HEK293 (cell line): ENCODE results near the gene CHD1L.

Experiments
- CTCF ChIA-PET: fragments of 350-600 bp; formaldehyde crosslinking; extraction: SDS; loops from one replicate; lab custom pipeline; 2021; ENCODE audit warnings: antibody characterized with exemption; lab: Yijun Ruan, JAX
- POLR2A ChIA-PET: fragments of 300-600 bp; formaldehyde crosslinking; extraction: SDS; loops from one replicate; lab custom pipeline; 2020; ENCODE audit warnings: antibody characterized with exemption, inconsistent platforms; lab: Yijun Ruan, JAX
- H3K27ac ChIP-seq: fragments of 200-500 bp; sonication (Bioruptor generic); 2 replicates; pipeline ENCODE4 v1.5.1; 2014; ENCODE audit warnings: low read depth, low read length, control low read depth, inconsistent platforms; ENCODE audit errors: extremely low read depth
- H3K36me3 ChIP-seq, 2 experiments: fragments of 200-500 bp in 1 of 2; sonication (Bioruptor generic) in 1 of 2; 1 replicate in 1 of 2; 2 replicates in 1 of 2; pipeline ENCODE4 v1.5.1; 2014 to 2017; ENCODE audit warnings: inconsistent platforms in 2 of 2, low read length in 2 of 2; ENCODE audit not compliant: control insufficient read depth in 2 of 2, insufficient read depth in 1 of 2
- H3K4me1 ChIP-seq: fragments of 200-500 bp; sonication (Bioruptor generic); 2 replicates; pipeline ENCODE4 v1.5.1; 2014; ENCODE audit warnings: mild to moderate bottlenecking, low read length, inconsistent platforms; ENCODE audit not compliant: control insufficient read depth, insufficient read depth
- H3K4me3 ChIP-seq: 2 replicates; pipeline ENCODE4 v1.5.1; 2011; ENCODE audit warnings: low read depth, mild to moderate bottlenecking, control low read depth, low read length, moderate library complexity
- H3K9me3 ChIP-seq: fragments of 200-500 bp; sonication (Bioruptor generic); 2 replicates; pipeline ENCODE4 v1.5.1; 2014; ENCODE audit warnings: low read depth, low read length, inconsistent platforms; ENCODE audit not compliant: control insufficient read depth, insufficient read depth
- BCL11A ChIP-seq: fragments of 450-650 bp; formaldehyde crosslinking; IDR thresholded peaks from 2 replicates; pipeline ENCODE4 v1.5.1; 2016; ENCODE audit warnings: low read depth, missing biosample characterization, missing genetic modification characterization
- EGR2 ChIP-seq: fragments of 450-650 bp; formaldehyde crosslinking; IDR thresholded peaks from 2 replicates; pipeline ENCODE4 v1.5.1; 2016; ENCODE audit warnings: low read depth, missing biosample characterization, missing genetic modification characterization
- GLIS1 ChIP-seq: fragments of 450-650 bp; formaldehyde crosslinking; IDR thresholded peaks from 2 replicates; pipeline ENCODE4 v1.5.1; 2016; ENCODE audit warnings: missing biosample characterization, missing genetic modification characterization
- PRDM1 ChIP-seq: fragments of 450-650 bp; formaldehyde crosslinking; IDR thresholded peaks from 2 replicates; pipeline ENCODE4; 2016; ENCODE audit warnings: missing biosample characterization, missing genetic modification characterization
- SETDB1 ChIP-seq: IDR thresholded peaks from one replicate; pipeline ENCODE4 v1.6.1; 2017; ENCODE audit warnings: mild to moderate bottlenecking, low read length, moderate library complexity, mixed read lengths; ENCODE audit not compliant: insufficient read length
- ZNF114 ChIP-seq: fragments of 450-650 bp; formaldehyde crosslinking; IDR thresholded peaks from 2 replicates; pipeline ENCODE4 v1.5.0; 2017; ENCODE audit warnings: missing biosample characterization, missing genetic modification characterization
- ZNF132 ChIP-seq: fragments of 450-650 bp; formaldehyde crosslinking; IDR thresholded peaks from 2 replicates; pipeline ENCODE4 v1.5.1; 2017; ENCODE audit warnings: missing biosample characterization, missing genetic modification characterization, borderline replicate concordance
- ZNF133 ChIP-seq: fragments of 450-650 bp; formaldehyde crosslinking; IDR thresholded peaks from 2 replicates; pipeline ENCODE4 v1.5.1; 2016; ENCODE audit warnings: missing biosample characterization, missing genetic modification characterization
- ZNF155 ChIP-seq: fragments of 450-650 bp; formaldehyde crosslinking; IDR thresholded peaks from 2 replicates; pipeline ENCODE4 v1.5.1; 2016; ENCODE audit warnings: missing biosample characterization, missing genetic modification characterization
- ZNF266 ChIP-seq: fragments of 450-650 bp; formaldehyde crosslinking; IDR thresholded peaks from 2 replicates; pipeline ENCODE4 v1.5.1; 2016; ENCODE audit warnings: missing biosample characterization, missing genetic modification characterization, low read depth
- ZNF426 ChIP-seq: fragments of 450-650 bp; formaldehyde crosslinking; IDR thresholded peaks from 2 replicates; pipeline ENCODE4 v1.5.1; 2017; ENCODE audit warnings: missing biosample characterization, missing genetic modification characterization, mild to moderate bottlenecking, inconsistent platforms, moderate library complexity
- ZNF530 ChIP-seq: fragments of 450-650 bp; formaldehyde crosslinking; IDR thresholded peaks from 2 replicates; pipeline ENCODE4 v1.5.1; 2016; ENCODE audit warnings: low read depth, missing biosample characterization, missing genetic modification characterization
- ZNF548 ChIP-seq: fragments of 450-650 bp; formaldehyde crosslinking; IDR thresholded peaks from 2 replicates; pipeline ENCODE4 v1.5.1; 2016; ENCODE audit warnings: missing biosample characterization, missing genetic modification characterization
- ZNF677 ChIP-seq: fragments of 450-650 bp; IDR thresholded peaks from 2 replicates; pipeline ENCODE4 v1.5.0; 2018; ENCODE audit warnings: missing biosample characterization, mild to moderate bottlenecking, missing genetic modification characterization, moderate library complexity
- ZNF768 ChIP-seq: fragments of 450-650 bp; formaldehyde crosslinking; IDR thresholded peaks from 2 replicates; pipeline ENCODE4 v1.5.1; 2018; ENCODE audit warnings: missing biosample characterization, mild to moderate bottlenecking, missing genetic modification characterization
- ZNF777 ChIP-seq: fragments of 450-650 bp; formaldehyde crosslinking; IDR thresholded peaks from 2 replicates; pipeline ENCODE4 v1.5.1; 2017; ENCODE audit warnings: missing biosample characterization, missing genetic modification characterization, borderline replicate concordance
- TF ChIP-seq, protein P1 (sequence below): fragments of 450-650 bp; formaldehyde crosslinking; IDR thresholded peaks from 2 replicates; pipeline ENCODE4 v1.5.1; 2016; ENCODE audit warnings: missing biosample characterization, missing genetic modification characterization, borderline replicate concordance
- TF ChIP-seq, protein P2 (sequence below): fragments of 450-650 bp; formaldehyde crosslinking; IDR thresholded peaks from 2 replicates; pipeline ENCODE4 v1.5.1; 2016; ENCODE audit warnings: missing biosample characterization, missing genetic modification characterization, low read depth
- TF ChIP-seq, protein P3 (sequence below): fragments of 450-650 bp; formaldehyde crosslinking; IDR thresholded peaks from 2 replicates; pipeline ENCODE4 v1.5.1; 2016; ENCODE audit warnings: missing biosample characterization, missing genetic modification characterization
- TF ChIP-seq, protein P4 (sequence below): fragments of 450-650 bp; formaldehyde crosslinking; IDR thresholded peaks from 2 replicates; pipeline ENCODE4 v1.5.1; 2016; ENCODE audit warnings: missing biosample characterization, missing genetic modification characterization, low read depth
- TF ChIP-seq, protein P5 (sequence below): fragments of 450-650 bp; formaldehyde crosslinking; IDR thresholded peaks from 2 replicates; pipeline ENCODE4 v1.5.1; 2017; ENCODE audit warnings: missing biosample characterization, missing genetic modification characterization

CHD1L gene

DNA sequence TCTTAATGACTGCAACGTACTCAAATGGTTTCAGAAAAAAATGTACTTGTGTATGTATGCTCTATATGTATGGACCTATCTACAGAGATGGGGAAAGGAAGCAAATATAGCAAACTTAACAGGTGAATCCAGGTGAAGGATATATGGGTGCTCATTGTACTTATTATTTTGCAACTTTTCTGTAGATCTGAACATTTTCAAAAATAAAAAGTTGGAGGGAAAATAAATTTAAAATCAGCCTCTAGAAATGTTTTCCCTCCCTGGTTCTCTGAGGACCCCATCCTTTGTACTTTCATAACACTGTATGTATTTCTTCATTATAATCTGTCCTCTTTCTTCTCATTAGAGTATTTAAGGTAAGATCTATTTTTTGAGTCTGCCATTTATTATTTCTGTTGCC lies 35.3 kb upstream of the CHD1L start (continued):
- TF ChIP-seq, protein P1, sequence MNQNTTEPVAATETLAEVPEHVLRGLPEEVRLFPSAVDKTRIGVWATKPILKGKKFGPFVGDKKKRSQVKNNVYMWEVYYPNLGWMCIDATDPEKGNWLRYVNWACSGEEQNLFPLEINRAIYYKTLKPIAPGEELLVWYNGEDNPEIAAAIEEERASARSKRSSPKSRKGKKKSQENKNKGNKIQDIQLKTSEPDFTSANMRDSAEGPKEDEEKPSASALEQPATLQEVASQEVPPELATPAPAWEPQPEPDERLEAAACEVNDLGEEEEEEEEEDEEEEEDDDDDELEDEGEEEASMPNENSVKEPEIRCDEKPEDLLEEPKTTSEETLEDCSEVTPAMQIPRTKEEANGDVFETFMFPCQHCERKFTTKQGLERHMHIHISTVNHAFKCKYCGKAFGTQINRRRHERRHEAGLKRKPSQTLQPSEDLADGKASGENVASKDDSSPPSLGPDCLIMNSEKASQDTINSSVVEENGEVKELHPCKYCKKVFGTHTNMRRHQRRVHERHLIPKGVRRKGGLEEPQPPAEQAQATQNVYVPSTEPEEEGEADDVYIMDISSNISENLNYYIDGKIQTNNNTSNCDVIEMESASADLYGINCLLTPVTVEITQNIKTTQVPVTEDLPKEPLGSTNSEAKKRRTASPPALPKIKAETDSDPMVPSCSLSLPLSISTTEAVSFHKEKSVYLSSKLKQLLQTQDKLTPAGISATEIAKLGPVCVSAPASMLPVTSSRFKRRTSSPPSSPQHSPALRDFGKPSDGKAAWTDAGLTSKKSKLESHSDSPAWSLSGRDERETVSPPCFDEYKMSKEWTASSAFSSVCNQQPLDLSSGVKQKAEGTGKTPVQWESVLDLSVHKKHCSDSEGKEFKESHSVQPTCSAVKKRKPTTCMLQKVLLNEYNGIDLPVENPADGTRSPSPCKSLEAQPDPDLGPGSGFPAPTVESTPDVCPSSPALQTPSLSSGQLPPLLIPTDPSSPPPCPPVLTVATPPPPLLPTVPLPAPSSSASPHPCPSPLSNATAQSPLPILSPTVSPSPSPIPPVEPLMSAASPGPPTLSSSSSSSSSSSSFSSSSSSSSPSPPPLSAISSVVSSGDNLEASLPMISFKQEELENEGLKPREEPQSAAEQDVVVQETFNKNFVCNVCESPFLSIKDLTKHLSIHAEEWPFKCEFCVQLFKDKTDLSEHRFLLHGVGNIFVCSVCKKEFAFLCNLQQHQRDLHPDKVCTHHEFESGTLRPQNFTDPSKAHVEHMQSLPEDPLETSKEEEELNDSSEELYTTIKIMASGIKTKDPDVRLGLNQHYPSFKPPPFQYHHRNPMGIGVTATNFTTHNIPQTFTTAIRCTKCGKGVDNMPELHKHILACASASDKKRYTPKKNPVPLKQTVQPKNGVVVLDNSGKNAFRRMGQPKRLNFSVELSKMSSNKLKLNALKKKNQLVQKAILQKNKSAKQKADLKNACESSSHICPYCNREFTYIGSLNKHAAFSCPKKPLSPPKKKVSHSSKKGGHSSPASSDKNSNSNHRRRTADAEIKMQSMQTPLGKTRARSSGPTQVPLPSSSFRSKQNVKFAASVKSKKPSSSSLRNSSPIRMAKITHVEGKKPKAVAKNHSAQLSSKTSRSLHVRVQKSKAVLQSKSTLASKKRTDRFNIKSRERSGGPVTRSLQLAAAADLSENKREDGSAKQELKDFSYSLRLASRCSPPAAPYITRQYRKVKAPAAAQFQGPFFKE (tag by site-specific recombination) = no peak
- TF ChIP-seq, protein P2, sequence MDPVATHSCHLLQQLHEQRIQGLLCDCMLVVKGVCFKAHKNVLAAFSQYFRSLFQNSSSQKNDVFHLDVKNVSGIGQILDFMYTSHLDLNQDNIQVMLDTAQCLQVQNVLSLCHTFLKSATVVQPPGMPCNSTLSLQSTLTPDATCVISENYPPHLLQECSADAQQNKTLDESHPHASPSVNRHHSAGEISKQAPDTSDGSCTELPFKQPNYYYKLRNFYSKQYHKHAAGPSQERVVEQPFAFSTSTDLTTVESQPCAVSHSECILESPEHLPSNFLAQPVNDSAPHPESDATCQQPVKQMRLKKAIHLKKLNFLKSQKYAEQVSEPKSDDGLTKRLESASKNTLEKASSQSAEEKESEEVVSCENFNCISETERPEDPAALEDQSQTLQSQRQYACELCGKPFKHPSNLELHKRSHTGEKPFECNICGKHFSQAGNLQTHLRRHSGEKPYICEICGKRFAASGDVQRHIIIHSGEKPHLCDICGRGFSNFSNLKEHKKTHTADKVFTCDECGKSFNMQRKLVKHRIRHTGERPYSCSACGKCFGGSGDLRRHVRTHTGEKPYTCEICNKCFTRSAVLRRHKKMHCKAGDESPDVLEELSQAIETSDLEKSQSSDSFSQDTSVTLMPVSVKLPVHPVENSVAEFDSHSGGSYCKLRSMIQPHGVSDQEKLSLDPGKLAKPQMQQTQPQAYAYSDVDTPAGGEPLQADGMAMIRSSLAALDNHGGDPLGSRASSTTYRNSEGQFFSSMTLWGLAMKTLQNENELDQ (tag by site-specific recombination) = no peak
- TF ChIP-seq ZNF114 (tag by site-specific recombination) = no peak
- no peak for TF ChIP-seq EGR2 (tag by site-specific recombination)
- no peak for TF ChIP-seq SETDB1
- TF ChIP-seq BCL11A = no peak
- no peak for TF ChIP-seq ZNF548 (tag by site-specific recombination)
- no peak for TF ChIP-seq GLIS1
- TF ChIP-seq ZNF777 (tag by site-specific recombination) = no peak
- no peak for TF ChIP-seq PRDM1 (tag by site-specific recombination)
- no peak for TF ChIP-seq ZNF155
- TF ChIP-seq, all 188 proteins: peak for 0

DNA sequence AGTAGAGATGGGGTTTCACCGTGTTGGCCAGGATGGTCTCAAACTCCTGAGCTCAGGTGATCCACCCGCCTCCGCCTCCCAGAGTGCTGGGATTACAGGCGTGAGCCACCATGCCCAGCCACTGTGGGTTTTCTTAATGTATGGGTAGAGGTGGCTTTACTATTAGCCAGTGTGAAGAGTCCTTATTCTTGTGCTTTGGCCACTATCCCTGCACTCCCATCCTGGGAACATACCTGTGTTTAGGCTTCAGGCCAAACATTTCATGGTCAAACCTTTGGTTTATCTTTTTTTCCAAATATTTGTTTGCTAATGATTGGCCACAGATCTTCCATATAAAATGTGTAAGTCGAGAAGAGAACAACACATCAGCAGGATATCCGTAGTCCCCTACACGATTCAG lies 33.9 kb upstream of the CHD1L start:
- H3K36me3 ChIP-seq = no peaks in the 10 kb centered on the region
- no peak overlapping the region for H3K4me3 ChIP-seq
- H3K27ac ChIP-seq = no peak overlapping the region
- POLR2A ChIA-PET = no interaction called here
- H3K9me3 ChIP-seq = no peaks in the 10 kb centered on the region
- no peaks in the 10 kb centered on the region for H3K4me1 ChIP-seq
- CTCF ChIA-PET = no interaction called here
- TF ChIP-seq ZNF266 (tag by site-specific recombination) (no peak), ZNF677 (tag by site-specific recombination) (no peak), ZNF768 (tag by site-specific recombination) (no peak), PRDM1 (tag by site-specific recombination) (no peak), ZNF530 (no peak), ZNF133 (no peak), ZNF132 (no peak), ZNF426 (tag by site-specific recombination) (no peak)
- TF ChIP-seq, protein P3, sequence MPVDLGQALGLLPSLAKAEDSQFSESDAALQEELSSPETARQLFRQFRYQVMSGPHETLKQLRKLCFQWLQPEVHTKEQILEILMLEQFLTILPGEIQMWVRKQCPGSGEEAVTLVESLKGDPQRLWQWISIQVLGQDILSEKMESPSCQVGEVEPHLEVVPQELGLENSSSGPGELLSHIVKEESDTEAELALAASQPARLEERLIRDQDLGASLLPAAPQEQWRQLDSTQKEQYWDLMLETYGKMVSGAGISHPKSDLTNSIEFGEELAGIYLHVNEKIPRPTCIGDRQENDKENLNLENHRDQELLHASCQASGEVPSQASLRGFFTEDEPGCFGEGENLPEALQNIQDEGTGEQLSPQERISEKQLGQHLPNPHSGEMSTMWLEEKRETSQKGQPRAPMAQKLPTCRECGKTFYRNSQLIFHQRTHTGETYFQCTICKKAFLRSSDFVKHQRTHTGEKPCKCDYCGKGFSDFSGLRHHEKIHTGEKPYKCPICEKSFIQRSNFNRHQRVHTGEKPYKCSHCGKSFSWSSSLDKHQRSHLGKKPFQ = no peak
- TF ChIP-seq, protein P4, sequence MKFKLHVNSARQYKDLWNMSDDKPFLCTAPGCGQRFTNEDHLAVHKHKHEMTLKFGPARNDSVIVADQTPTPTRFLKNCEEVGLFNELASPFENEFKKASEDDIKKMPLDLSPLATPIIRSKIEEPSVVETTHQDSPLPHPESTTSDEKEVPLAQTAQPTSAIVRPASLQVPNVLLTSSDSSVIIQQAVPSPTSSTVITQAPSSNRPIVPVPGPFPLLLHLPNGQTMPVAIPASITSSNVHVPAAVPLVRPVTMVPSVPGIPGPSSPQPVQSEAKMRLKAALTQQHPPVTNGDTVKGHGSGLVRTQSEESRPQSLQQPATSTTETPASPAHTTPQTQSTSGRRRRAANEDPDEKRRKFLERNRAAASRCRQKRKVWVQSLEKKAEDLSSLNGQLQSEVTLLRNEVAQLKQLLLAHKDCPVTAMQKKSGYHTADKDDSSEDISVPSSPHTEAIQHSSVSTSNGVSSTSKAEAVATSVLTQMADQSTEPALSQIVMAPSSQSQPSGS = no peak
- TF ChIP-seq, protein P2 (tag by site-specific recombination) = no peak
- TF ChIP-seq, protein P5, sequence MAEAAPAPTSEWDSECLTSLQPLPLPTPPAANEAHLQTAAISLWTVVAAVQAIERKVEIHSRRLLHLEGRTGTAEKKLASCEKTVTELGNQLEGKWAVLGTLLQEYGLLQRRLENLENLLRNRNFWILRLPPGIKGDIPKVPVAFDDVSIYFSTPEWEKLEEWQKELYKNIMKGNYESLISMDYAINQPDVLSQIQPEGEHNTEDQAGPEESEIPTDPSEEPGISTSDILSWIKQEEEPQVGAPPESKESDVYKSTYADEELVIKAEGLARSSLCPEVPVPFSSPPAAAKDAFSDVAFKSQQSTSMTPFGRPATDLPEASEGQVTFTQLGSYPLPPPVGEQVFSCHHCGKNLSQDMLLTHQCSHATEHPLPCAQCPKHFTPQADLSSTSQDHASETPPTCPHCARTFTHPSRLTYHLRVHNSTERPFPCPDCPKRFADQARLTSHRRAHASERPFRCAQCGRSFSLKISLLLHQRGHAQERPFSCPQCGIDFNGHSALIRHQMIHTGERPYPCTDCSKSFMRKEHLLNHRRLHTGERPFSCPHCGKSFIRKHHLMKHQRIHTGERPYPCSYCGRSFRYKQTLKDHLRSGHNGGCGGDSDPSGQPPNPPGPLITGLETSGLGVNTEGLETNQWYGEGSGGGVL = no peak
